GM19467 (cell line): ENCODE measurements around the gene ASPSCR1.

Experiments used
- ATAC-seq: cut with Tn5 transposase; IDR thresholded peaks from one replicate; pipeline ENCODE4 v1.9.1; 2021; ENCODE audit warnings: mild to moderate bottlenecking, moderate library complexity; ENCODE audit not compliant: unreplicated experiment

ASPSCR1 gene

DNA sequence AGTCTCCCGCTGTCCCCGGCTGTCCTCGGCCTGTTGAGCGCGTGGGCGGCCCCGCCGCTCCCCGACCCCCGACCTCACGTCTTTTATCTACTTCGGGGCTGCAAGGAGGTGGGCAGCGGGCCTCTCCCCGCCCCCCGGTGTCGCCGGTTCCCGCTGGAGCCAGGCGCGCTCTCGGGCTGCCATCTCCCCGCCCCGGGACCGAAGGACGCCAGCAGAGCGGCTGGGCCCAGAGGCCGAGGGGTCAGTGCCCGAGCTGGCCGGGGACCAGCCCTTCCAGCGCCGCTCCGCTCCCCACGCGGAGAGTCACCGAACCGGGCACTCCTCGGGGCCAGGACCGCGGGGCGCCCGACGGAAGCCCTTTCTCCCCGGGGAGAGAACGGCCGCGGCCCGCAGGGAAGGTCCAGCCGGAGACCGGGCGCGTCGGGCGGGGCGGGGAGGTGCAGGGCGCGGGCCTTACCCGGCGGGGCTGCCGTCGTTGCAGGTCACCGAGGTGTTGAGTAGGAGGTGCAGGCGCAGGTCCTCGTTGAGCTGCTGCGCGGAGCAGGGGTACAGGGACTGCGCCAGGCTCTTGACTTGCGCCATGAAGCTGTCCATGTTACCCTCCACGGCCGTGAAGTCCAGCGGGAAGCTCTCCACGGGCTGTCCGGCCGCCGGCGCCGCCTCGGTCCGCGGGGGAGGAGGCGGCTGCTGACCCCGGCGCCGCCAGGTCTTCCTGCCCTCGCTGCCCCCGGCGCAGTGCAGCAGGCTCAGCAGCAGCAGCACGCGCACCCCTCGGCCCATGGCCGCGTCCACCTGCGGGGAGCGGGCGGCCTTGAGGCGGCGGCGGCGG lies 17.1 kb upstream of the ASPSCR1 start:
- ATAC-seq, result no peak

DNA sequence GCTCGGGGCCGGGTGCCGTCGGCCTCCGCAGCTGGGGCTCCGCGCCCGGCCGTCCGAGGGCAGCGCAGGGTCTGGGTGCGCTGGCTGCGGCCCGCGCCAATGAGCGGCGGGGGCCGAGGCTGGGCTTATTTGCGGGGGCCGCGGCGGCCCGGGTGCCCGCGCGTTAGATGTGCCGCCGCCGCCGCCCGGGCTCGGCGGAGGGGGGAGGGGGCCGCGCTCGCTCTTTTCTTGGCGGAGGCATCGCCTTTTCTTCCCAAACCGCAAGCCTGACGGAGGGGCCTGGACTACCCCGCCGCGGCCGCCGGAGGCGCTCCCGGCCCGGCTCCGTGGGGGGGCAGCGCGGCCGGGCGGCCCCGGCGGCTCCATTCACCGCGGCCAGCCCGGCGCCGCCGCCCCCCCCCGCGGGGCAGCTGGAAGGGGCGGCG lies 16.3 kb upstream of the ASPSCR1 start, which contains the start of gene NOTUM:
Gene NOTUM (minus strand): TSS at position 101 of the 425 bp plus-strand sequence. CDS start 278 bp downstream, outside the sequence.
- ATAC-seq, result no peak

DNA sequence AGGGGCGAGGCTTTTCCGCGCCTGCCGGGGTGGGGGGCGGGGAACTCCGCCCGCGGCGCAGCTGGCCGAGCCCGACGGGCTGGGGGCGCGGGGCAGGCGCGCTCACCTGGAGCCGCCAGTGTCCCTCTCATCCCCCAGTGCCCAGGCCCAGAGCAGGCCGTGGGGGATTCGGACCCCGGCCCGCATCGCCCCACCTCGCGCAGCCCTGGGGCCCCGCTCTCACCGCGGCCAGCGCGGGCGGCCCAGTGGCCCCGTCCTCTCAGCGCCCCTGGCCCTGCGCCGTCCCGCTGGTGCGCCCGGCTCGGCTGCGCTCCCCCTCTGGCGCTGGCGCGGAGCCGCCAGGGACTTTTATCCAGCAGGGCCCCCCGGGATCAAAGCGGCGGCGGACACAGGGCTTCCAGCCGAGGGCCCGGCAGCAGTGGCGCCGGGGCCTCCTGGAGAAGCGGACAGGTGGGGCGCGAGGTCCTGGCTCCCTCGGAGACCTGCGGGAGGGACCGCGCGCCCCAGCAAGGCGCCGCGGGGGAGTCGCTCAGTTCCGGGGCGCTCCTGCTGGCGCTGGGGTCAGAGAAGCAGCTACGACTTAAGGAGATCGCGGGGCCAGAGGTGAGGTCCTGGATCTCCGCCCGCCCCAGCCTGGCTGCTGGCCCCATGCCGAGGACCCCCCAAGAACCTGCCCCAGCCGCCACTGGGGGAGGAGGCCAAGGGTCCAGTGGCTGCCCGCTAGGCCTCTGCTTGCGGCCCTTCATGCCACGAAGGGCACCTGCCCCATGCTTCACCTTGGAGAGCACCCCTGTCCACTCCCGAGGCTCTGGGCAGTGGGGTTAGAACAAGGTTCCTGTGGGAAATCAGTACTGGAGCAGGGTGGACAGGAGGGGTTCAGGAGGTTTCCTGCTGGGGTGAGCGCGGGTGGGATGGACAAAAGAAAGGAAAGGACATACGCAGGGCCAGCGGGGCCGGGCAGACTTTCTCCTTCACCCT lies 15.6 kb upstream of the ASPSCR1 start:
- no peak for ATAC-seq

GRCh38 chr17:81962499-81963441 lies 14.7 kb upstream of the ASPSCR1 start:
- ATAC-seq, result no peak

GRCh38 chr17:81964081-81964849 lies 13.2 kb upstream of the ASPSCR1 start:
- no peak for ATAC-seq

- ATAC-seq, result no peak
Measured at GRCh38 chr17:81966343-81967243, 10.8 kb upstream of the ASPSCR1 start.

DNA sequence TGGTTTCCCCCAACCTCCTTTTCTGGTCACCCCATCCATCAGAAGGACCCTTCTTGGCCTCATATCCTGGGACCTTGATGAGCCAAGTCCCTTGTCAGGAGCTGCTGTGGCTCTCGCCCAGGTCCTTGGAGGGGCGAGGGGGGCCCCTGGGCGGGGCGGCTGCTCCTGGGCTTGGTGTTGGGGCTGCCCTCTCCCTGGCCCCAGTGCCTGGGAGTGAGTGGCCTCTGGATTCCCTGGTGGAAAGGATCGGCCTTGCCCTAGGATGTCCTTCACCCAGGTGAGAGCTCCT lies 10.2 kb upstream of the ASPSCR1 start:
- ATAC-seq, result no peak

GRCh38 chr17:81967533-81968395 lies 9.7 kb upstream of the ASPSCR1 start:
- ATAC-seq, result peak; percentile 51

GRCh38 chr17:81968396-81968745 lies 9.1 kb upstream of the ASPSCR1 start:
- no peak for ATAC-seq

DNA sequence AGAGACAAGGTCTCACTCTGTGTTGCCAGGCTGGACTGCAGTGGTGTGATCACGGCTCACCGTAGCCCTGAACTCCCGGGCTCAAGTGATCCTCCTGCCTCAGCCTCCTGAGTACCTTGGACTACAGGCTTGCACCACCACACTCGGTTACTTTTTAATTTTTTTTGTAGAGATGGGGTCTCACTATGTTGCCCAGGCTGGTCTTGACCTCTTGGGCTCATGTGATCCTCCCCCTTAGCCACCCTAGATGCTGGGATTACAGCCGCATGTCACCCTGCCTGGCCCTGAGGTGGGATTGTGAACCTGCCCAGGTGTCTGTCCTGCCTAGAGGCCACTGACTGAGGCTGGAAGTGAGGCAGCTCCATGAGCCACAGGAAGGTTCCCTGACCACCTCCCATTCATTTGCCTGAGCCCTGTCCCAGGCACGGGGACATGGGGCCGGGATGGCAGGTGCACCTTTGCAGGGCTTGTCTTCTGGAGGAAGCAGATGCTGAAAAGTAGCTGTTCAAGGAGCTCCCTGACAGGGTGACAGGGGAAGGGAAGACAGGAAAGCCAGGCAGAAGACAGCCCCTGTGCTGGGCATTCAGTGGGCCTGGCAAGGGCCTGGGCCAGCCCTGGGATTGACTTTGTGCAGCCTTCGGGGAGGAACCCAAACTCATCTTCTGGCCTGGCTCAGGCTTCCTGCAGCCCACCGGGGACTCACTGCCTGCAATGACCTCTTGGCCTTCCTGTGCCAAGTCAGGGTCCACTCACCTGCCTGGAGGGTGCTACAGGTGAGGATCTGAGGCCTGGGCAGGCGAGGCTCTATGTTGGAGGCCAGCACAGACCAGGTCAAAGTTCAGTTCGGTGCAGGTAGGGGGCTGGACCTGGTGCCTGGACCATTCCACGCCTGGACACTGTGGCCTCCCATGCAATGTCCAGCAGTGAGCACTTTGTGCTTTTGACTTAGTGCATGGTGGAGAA lies 8.3 kb upstream of the ASPSCR1 start:
- ATAC-seq, result no peak

- ATAC-seq, result no peak
Measured at GRCh38 chr17:81973432-81973831, 4.0 kb upstream of the ASPSCR1 start.

DNA sequence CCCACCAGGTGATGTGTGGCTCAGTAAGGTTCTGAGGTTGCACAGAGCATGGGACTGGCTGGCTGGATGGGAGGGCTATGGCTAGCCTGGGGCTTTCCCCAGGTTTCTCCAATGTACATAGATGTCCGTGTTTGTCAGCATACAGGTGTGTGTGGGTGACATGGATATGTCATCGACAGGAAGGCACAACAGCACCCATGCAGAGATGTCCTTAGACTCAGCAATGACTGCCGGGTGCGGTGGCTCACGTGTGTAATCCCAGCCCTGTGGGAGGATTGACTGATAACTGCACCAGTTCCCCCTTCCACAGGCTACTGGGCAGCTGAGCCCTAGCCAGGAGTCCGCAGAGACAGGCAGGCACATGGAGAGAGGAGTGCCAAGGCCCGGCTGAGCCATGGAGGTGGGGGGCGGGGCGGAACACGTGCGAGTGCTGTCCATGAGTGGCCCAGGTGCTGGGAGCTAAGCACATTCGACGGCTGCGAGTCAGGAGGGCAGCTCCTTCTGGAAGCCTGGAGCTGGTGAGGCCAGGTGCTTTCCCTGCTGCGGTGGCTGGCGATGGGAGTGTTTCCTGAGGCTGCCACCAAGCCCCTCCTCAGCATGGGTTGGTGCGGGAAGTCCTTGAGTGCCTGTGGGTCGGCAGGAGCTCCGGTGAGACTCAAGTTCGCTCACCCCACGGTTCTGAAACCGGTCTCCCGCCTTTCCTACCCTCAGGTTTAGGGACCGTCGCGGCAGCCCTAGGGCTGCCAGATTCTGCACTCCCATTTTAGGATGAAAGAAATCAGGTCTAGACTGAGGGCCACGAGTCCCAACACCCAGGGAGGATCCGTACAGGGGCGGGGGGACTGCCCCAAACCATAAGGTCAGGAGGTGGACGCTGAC lies 858 bp upstream of the ASPSCR1 start:
- no peak for ATAC-seq

GRCh38 chr17:81978524-81979298 lies 1.3 kb downstream of the ASPSCR1 start:
- ATAC-seq, result no peak

DNA sequence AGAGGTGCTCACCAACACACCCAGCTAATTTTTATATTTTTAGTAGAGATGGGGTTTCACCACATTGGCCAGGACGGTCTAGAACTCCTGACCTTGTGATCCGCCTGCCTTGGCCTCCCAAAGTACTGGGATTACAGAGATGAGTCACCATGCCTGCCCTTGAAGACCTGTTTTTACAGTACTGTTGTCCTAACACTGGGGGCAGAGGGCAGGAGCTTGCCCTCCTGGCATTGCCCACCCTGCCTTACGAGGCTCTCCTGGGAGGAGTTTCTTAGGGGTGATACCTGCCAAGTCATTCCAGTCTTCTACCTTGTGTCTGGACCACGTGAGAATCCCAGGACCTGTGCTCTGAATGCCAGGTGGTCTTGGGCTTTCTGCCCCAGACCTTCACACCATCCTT lies 2.7 kb downstream of the ASPSCR1 start:
- no peak for ATAC-seq

DNA sequence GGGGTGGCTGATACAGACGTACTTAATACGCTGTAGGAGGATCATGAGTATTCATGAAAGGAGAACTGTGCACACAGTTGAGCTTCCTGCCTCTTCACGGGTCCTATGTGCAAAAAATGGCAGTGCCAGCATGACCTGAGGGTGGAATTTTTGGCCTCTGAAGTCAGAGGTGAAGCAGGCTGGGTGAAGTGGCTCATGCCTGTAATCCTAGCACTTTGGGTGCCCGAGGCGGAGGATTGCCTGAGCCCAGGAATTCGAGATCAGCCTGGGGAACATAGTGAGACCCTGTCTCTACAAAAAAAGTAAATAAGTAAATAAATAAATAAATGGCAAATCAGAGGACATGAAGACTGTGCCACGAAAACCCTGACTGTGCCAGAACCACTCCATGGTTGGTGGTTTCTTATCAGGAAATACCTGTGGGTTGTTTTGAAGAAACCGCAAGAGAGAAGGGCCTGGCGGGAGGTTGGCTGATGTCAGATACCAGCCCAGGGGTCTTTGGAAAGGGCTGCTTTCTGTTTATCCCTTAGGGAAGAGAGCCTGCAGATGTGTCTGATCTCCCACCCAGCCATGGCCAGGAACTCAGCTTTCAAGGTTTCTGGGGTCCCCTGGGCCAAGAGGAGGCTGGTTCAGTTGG lies 3.4 kb downstream of the ASPSCR1 start:
- ATAC-seq, result no peak
